ENCODE data around the gene MFNG.

The MFNG gene

DNA sequence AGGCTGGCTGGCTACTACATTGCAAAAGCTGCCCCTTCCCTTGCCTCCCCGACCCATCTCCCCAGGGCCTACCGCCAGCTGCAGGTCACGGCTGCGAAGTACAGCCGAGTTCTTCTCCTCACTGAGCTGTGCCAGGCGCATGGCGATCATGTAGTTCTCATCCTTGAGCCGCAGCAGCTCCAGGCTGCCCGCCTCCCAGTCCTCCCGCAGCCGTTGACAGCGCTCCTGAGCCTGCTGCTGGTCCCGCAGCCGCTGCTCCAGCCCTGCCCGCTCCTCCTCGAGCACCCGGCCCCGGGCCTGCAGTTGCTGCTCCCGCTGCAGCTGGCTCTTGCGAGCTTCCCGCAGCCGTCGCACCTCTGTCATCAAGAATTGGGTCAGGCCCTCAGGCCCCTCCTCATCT, 29.7 kb upstream of the MFNG start:
- Histone ChIP-seq H3K27ac (no peak overlapping the region), H3K4me3 (no peak overlapping the region)

DNA sequence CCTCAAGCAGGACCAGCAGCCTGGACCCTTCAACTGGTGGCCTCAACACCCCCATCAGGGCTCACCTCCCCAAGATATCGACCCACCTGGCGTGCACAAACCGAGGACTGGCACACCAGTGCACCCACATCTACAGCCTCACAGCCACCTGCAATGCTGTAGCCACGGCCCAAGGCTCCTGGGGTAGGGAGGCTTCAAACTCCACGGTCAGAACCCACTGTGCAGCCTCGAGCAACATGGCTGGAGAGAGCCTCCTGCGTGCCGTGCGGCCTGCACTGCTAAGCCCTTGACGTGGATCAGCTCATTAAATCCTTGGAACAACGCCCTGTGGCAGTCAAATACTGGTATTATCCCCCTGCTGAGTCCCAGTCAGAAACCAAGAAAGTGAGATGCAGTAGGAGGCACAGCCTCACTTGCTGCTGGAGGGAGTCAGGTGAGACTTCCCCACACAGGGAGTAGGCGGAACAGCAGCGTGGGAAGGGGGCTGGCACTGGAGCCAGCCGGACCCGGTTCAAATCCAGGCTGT, 28.4 kb upstream of the MFNG start:
- Histone ChIP-seq H3K27ac (no peak overlapping the region), H3K4me3 (no peak overlapping the region)

DNA sequence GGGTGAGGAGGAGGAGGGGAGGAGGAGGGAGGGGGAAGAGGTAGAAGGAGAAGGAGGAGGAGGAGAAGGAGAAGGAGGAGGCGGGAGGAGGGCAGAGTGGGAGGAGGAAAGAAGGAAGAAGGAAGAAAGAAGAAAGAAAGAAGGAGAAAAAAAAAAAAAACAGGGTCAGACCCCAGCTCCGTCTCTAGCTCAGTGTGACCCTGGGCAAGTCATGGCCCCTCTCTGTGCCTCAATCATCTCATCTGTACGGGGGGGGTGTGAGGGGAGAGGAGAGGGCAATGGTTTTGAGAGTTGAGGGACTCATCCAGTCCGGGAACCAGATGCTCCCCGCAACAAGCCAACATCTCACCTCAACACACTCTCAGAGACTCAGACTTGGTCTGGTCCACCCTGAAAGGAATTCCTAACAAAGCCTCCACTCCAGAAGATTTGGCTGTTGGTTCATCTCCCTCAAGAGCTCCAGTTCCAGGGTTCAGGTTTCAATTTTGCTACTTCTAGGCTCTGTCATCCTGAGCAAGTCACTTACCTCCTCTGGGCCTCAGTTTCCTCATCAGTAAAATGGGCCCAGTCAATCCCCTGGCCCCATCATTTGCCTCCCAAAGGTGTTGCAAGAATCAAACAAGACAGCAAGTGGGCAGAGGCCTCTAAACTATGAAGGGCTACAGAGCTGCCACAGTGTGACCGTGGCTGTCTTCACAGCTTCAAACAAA, 25.4 kb upstream of the MFNG start:
- H3K27ac ChIP-seq, result peak overlapping the region in 1 of 21 experiments; percentile 26
- no peak overlapping the region for H3K4me3 ChIP-seq

DNA sequence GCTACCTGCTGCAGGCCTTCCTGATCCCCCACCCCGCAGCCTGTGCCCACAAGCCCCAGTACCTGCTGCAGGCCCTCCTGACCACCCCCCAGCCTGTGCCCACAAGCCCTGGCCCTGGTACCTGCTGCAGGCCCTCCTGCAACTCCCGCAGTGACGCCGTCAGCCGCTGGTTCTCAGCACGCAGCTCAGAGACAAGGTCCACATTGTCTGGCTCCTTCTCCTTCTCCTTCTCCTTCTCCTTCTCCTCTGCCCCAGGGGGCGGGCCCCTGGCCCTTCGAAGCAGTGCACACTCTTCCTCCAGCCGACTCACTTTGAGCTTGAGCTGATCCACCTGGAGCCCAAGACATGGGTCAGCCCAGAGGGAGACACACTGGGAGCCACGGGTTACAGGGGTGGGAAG, 23.9 kb upstream of the MFNG start:
- peak overlapping the region in 2 of 21 experiments; percentile 11 to 49 for H3K27ac ChIP-seq

DNA sequence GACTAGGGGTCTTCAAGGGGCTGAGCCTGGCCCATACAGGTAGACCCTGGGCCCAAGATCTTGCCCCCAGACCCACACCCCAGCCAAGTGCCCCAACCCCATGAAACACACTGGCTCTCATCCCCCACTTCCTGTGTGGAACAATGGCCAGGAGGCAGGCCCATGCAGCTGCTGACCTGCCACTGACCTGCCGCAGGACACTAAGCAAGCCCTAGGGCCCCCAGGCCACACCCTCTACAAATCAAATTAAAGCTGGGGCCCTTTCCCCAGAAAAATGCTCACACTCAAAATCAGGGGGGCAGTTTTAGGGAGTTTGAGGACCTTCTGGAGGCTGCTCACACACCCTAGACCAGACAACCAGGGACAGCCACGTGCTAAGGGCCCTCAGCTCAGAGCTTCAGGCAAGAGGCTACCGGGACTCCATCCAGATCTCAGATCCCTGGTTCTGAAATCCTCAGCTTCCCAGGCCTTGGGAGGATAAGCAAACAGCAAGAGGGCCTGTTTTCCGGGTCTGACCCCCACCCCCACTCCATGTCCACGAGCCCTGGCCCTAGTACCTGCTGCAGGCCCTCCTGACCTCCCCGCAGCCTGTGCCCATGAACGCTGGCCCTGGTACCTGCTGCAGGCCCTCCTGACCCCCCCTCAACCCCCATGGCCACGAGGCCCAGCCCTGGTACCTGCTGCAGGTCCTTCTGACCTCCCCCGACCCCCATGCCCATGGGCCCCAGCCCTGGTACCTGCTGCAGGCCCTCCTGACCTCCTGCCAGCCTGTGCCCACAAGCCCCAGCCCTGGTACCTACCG, 23.1 kb upstream of the MFNG start:
- H3K4me3 ChIP-seq, result no peak overlapping the region
- peak overlapping the region in 7 of 21 experiments; percentile 1 to 48 (median 28) for H3K27ac ChIP-seq

More for the DNA sequence above, 23.9 kb upstream of the MFNG start:
- no peak overlapping the region for H3K4me3 ChIP-seq

DNA sequence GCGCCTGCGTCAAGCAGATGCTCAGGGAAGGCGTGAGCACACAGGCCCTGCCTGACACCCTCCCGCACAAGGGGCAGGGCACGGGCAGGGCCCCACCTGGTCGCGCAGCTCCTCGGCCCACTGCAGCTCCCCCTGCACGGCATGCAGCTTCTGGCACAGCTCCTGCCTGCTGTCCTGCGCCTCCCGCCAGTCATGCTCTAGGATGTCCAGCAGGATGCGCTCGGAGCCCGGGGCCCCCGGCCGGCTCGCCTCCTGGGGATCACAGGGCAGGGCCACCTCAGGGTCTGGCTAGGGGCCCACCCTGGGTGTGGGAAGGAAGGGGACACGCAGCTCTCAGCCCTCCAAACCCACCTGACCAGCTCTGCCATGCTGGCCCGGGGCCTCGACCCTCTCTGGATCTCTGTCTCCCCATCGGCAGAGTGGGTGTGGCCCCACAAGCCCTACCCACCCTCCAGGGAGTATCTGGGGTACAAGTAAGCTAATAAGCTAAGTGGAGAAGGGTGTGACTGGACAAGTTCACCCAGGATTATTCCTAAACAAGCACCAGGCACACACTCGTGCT, 22.3 kb upstream of the MFNG start:
- Histone ChIP-seq H3K27ac (peak overlapping the region in 7 of 21 experiments; percentile 1 to 48 (median 28)), H3K4me3 (no peak overlapping the region)

DNA sequence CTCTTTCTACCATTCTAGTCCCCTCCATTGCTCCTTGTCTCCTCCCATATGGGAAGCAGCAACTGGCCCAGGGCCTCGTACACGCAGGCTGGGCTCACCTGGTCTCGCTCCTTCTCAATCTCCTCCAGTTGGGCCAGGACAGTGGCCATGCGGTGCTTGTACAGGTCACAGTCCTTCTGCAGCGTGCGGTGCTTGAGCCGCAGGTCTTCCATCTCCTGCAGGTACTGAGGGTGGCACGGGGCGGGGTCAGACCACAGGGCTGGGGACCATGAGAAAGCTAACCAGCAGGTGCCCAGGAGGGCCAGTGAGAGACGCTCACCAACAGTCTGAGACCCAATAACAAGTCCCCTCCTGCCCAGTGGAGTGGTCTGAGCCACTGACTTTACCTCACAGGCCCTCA, 21.5 kb upstream of the MFNG start:
- Histone ChIP-seq H3K27ac (peak overlapping the region in 1 of 21 experiments; percentile 36), H3K4me3 (no peak overlapping the region)

DNA sequence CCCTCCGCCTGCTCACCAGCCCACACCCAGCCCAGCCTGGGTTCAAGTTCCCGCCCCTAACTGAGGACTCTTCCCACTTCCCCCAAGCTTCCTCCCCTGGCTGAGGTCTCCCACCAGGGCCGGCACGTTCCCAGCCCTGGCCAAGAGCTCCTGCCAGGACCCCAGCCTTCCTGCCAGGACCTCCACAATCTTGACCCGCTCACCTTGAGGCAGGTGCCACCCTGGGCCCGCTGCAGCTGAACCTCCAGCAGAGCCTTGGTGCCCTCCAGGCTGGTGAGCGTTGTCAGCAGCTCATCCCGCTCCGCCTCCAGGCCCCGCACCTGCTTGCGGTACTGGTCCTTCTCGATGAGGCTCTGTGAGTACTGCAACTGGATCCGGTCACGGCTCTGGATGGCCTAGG, 19.8 kb upstream of the MFNG start:
- Histone ChIP-seq H3K27ac (peak overlapping the region in 1 of 21 experiments; percentile 28), H3K4me3 (no peak overlapping the region)

DNA sequence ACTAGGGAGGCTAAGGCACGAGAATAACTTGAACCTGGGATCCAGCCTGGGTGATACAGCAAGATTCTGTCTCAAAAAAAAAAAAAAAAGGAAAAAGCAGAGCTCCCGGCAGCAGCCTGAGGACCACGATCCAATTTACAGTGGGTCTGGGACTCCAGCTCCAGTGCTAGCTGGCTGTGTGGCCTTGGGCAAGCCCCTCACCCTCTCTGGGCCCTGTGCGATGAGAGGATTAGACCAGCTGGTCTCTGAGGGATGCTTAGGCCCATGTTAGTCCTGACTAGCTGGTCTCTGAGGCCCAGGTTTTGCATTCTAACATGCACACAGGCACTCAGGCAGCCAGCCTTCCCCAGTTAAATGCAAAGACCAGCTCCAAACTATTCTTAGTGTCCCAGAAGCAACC, 19.4 kb upstream of the MFNG start:
- Histone ChIP-seq H3K4me3 (no peak overlapping the region), H3K27ac (peak overlapping the region in 1 of 21 experiments; percentile 28)

DNA sequence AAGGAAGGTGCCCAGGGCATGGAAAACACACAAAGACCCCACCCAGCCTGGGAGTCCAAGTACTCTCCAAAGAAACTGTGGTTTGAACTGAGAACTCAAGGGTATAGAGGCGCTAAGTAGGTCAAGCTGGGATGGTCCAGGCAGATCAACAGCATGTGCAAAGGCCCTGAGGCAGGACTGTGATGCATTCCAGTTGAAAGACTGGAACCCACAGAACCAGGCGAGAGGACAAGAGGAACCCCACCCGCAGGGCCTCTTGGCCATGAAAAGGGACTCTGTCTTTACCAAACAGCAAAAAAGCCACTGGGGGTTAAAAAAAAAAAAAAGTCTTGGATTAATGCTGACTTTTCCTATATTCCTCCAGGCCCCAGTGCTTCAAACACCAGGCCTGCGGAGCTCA, 18.8 kb upstream of the MFNG start:
- Histone ChIP-seq H3K4me3 (no peak overlapping the region), H3K27ac (peak overlapping the region in 4 of 21 experiments; percentile 3 to 37 (median 18))

DNA sequence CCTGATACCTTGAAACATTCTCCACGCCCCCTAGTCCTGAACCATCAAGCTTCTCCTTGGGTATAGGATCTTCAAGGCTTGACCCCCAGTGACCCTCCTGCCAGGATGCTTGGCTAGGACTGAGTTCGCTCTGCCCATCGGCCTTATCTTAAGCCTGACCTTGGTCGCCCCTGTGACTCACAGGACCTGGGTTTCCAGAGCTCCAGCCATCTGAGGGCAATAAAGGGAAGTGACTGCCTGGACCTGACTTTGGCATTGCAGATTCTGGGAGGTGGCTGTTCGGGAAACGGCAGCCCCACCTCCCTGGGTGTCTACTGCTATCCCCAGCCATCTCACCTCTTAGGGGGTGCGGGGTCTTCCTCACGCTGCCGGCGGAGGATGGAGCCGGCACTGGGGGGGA, 17.7 kb upstream of the MFNG start:
- peak overlapping the region in 2 of 21 experiments; percentile 7 to 37 for H3K27ac ChIP-seq
- H3K4me3 ChIP-seq, result no peak overlapping the region

DNA sequence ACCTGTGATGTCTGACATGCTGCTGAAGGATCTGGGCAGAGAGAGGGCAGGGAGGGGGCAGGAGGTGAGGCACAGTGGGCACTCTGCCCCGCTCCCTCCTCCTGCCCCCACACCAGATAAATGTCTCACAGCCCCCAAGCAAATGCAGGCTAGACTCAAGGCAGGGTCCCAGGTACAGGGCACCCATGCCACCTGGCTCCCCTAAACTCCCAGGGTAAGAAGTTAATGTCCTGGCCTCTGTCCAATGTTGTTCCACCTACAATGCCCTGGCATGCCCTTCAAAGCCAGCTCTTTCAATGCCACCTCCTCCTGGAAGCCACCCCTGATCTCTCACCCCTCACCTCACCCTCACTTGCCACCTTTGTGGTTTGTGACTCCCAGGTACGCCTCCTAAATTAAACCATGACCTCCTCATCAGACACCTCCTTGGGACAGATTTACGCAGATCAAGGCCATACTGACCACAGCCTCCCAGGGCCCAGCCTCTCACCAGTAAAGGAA, 17.0 kb upstream of the MFNG start:
- peak overlapping the region in 8 of 21 experiments; percentile 9 to 41 (median 22) for H3K27ac ChIP-seq

DNA sequence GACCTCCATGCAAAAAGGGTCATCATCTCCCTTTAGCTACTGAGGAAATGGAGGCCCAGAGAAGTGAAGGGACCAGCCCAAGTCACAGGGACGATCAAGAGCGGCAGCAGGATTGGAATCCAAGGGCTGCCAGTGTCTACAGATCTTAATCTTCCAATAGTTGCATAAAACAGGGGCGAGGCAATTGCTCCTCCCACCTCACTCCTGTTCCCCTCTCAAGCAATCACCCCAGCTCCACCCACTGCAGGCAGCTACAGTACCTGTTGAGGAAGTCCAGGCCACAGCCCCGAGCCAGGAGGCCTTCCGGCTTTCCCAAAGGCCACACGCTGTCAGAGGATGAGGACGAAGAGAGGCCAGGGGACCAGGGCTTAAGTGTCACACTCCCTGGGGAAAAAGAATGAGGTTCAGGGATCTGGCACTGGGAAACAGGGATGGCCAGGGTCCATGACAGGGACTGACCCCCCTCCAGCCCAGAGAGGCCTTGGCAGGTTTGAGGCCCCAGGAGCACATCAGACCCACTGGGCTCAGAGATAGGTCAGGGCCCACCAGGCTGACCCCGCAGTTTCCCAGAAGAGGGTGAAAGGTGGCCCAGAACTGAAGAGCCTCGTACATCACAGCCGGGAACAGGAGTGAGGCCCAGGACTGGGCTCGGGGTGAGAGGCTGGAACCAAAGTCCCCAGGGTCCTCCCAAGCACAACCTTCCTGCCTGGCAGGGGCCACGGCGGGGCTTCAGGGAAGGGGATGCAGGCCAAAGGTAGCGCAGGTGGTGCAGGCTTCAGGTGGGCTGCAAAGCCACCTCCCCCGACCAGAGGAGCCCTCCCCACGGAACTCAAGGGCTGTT, 16.4 kb upstream of the MFNG start:
- peak overlapping the region in 10 of 21 experiments; percentile 9 to 41 (median 18) for H3K27ac ChIP-seq
- H3K4me3 ChIP-seq, result no peak overlapping the region

More for the DNA sequence above, 17.0 kb upstream of the MFNG start:
- H3K4me3 ChIP-seq, result no peak overlapping the region

DNA sequence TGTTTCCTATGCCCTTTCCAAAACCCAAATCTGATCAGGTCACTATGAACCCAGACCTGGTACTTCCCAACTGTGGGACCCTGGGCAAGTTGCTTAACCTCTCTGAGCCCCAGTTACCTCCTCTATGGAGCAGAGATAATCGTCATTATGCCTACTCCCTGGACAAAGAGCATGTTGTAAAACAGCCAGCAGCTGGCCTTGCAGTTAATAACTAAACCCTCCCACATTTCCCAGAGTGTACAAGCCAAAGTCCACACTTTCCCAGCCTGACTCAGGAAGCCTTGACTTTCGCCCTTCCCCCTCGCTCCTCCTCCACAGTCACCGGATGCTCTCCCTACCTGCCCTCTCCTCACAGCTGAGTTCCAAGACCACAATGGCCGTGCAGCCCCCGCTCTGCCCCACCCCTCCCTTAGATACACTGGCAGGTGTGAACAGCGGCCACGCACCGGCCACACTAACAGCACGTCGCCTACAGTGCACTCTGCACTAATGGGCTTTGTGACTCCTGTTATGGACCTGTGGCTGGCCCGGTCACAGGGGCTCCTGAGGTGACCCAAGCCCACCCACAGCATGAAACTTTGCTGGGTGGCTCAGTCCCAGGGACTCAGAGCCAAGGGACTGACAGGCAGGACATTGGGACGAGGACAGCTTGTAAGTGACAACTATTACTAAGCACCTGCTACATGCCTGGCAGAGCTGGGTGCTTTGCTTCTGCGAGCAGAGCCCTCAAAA, 15.6 kb upstream of the MFNG start:
- Histone ChIP-seq H3K4me3 (no peak overlapping the region), H3K27ac (peak overlapping the region in 9 of 21 experiments; percentile 8 to 66 (median 29))

DNA sequence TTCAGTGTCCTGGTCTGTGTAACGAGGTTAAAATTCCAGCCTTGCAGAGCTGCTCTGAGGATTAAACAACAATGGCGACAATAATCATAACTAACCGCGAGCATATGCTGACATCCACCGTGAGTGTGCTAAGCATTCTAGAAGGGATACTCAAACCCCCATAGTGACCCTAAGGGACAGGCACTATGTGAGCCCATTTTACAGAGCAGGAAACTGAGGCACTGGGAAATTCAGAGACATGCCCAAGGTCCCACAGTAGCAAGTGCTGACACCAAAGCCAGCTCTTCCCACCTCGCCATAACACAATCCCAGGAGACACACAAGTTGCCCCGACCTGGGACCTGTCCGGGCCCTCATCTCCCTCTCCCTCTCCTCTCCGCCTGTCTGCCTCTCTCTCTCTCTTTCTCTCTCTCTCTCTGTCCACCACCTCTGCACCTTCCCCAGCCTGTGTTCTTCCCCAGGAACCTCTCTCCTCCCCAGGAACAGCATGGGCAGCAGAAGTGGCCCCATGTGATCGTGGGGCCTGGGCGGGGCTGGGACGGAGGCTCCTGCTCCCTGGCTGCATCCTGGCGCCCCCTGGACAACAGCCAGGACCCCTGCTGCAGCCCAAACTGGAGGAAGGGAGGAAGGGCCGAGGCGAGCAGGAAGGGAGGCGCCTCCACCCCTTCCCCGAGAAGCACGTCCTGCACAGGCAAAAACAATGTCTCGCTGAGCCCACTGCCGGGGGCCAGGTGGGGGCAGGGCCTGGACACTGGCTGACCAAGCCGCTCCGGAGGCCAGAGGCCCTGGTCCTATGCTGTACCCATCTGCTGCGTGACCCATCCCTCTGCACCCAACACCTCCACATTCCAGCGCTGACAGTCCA, 14.8 kb upstream of the MFNG start:
- peak overlapping the region in 5 of 21 experiments; percentile 29 to 66 (median 37) for H3K27ac ChIP-seq
- no peak overlapping the region for H3K4me3 ChIP-seq

DNA sequence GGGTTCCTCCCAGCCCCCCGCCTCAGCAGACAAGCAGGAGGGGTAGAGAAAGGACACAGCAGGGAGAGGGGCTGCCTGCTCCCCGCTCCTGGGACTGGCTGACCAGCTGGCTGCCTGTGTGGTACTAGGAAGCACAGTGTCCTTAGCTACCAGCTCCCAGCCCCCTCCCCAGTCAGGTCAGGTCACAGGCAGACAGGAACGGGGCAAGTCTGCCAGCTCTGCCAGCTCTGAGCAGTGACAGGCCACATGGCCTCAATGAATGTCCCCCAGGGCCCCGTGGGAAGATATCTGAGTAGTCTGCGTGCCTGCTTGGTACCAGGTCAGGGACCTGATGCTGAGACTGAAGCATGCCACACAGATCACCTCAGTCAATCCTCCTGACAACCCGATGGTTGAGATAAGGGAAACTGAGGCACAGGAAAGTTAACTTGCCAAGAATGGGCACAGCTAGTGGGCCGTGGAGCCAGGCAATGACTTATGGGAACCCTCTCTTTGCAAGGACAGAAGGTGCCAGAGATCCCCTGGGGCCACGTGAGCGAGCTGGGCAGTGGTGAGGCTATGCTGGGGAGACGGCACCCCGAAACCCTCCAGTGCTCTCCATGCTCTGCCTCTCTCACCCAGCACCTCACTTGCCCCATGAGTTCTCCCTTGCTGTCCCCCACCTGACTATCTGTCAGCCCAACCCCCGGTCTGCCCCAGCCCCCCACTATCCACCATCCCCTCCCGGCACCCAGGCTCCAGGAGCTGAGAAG, 13.8 kb upstream of the MFNG start:
- Histone ChIP-seq H3K4me3 (no peak overlapping the region), H3K27ac (peak overlapping the region in 2 of 21 experiments; percentile 6 to 41)
